Psoas muscle (tissue), 8 donors: ENCODE data around the gene IL17RA. TPM values are rescaled to one million over a fixed set of nuclear protein-coding genes. Genes with fewer than 3 reads are reported as not detected.

Experiments used
- ATAC-seq, 4 donors: fragments of 200-7000 bp; cut with Tn5 transposase; one replicate each; pipeline ENCODE4 v1.9.1; 2020; ENCODE audit warnings: moderate library complexity in 3 of 4, mild to moderate bottlenecking in 2 of 4
- DNase-seq, 2 donors: peaks; one replicate each; pipeline ENCODE4 v3.0.0-alpha.2; 2020
- H3K27ac ChIP-seq: fragments of 200-600 bp; one replicate; pipeline ENCODE4 v1.8.0; 2022
- H3K27me3 ChIP-seq, 3 donors: fragments of 200-600 bp in 1 of 3; one replicate each; pipeline versions ENCODE4 v1.6.1 to v1.8.0; 2013 to 2022; ENCODE audit warnings: low read length in 2 of 3, mild to moderate bottlenecking in 2 of 3, moderate library complexity in 1 of 3; ENCODE audit not compliant: insufficient read depth in 3 of 3
- H3K36me3 ChIP-seq, 2 donors: fragments of 200-600 bp in 1 of 2; one replicate each; pipeline versions ENCODE4 v1.6.1 to v1.8.0; 2013 to 2022; ENCODE audit warnings: low read depth in 1 of 2, mild to moderate bottlenecking in 1 of 2, moderate library complexity in 1 of 2; ENCODE audit not compliant: insufficient read depth in 1 of 2
- H3K4me1 ChIP-seq: fragments of 200-600 bp; one replicate; pipeline ENCODE4 v1.8.0; 2022
- H3K4me3 ChIP-seq: fragments of 200-600 bp; one replicate; pipeline ENCODE4 v1.8.0; 2022; ENCODE audit warnings: mild to moderate bottlenecking
- H3K9me3 ChIP-seq: fragments of 200-600 bp; one replicate; pipeline ENCODE4 v1.8.0; 2022
- WGBS, 3 donors: extraction: QIAGEN DNeasy Blood & Tissue Kit; methylation state at CpG; one replicate each; pipeline versions ENCODE4 v1.1.6 to v1.1.7; 2013; 5-methylcytosine and 5-hydroxymethylcytosine counted together
- intact Hi-C, 2 donors: fragments of 100-400 bp; cut with DNase I; formaldehyde crosslinking; loops; one replicate each; pipeline versions ENCODE4 v1.11.0 to v1.14.2; 2022
- polyA plus RNA-seq, 3 donors: library from polyadenylated mRNA; stranded (reverse); fragments of 200-250 nt; gene quantifications; one replicate each; pipeline ENCODE4 v1.2.3, GENCODE V29; 2013
- total RNA-seq, 4 donors: library from RNA; stranded (reverse); fragmentation: NEBNext Ultra II Directional in 2 of 4; extraction: Animal tissue kit (Norgen Biotek cat#: 25700) in 2 of 4; gene quantifications; one replicate each; pipeline versions ENCODE4 v1.2.1 to v1.2.4, GENCODE V29; 2021 to 2023
- TF ChIP-seq, protein P1 (sequence below): fragments of 200-600 bp; IDR thresholded peaks from one replicate; pipeline ENCODE4 v1.8.0; 2022; ENCODE audit warnings: antibody characterized with exemption
- donor health status: healthy with polysubstance abuse.
- donor health status: DM: no; HTN: no; CAD: no; lungs with moderate emphysema.
- donor health status: Bipolar disorder and iron deficiency.
- donor health status: healthy.
- donor health status: DM: yes; HTN: yes; CAD: no.
- donor health status: DM: no; HTN: no; CAD: no.
- donor health status: DM: no; HTN: no; CAD: no.
- donor health status: DM: yes; HTN: yes; CAD: no.

Gene IL17RA
- total and polyA plus RNA-seq, 7 donors = 0.93 to 3.7 (median 2.9) TPM

DNA sequence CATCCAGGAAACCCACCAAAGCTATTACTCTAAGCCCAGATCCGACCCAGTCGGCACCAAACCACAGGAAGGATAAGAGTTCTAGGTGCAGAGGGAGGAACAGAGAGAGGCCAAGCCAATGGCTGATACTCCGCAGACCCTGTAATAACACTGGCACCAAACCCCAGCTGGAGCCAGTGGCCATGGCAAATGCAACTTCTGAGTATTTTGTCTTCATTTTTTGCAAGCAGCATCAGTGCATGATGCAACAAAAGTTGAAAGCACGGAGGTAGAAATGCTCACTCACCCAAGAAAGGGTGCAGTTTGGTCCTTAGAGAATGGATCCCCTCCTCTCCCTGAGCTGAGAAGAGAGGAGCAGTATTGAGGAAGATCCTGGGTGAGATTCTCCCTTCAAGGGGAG is 33.5 kb downstream of the IL17RA start:
- WGBS, 3 donors = 80 to 86% (median 80%) methylated on average over 4 of the region's 4 CpGs
- Histone ChIP-seq H3K4me3 (no peak overlapping the region), H3K27me3 (peaks cover 0 to 8% (median 0%) of the 10 kb centered on the region in 3 donors), H3K4me1 (peaks cover 5% of the 10 kb centered on the region), H3K9me3 (no peaks in the 10 kb centered on the region), H3K36me3 (no peaks in the 10 kb centered on the region), H3K27ac (no peak overlapping the region)
- TF ChIP-seq, protein P1, sequence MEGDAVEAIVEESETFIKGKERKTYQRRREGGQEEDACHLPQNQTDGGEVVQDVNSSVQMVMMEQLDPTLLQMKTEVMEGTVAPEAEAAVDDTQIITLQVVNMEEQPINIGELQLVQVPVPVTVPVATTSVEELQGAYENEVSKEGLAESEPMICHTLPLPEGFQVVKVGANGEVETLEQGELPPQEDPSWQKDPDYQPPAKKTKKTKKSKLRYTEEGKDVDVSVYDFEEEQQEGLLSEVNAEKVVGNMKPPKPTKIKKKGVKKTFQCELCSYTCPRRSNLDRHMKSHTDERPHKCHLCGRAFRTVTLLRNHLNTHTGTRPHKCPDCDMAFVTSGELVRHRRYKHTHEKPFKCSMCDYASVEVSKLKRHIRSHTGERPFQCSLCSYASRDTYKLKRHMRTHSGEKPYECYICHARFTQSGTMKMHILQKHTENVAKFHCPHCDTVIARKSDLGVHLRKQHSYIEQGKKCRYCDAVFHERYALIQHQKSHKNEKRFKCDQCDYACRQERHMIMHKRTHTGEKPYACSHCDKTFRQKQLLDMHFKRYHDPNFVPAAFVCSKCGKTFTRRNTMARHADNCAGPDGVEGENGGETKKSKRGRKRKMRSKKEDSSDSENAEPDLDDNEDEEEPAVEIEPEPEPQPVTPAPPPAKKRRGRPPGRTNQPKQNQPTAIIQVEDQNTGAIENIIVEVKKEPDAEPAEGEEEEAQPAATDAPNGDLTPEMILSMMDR = no peak
- intact Hi-C loops = loop anchor here (5.0 kb wide), 3 partner anchors 39 to 79 kb away; partner anchors contain the start of gene HDHD5 (in 1 of the 2)
- ATAC-seq (no peak), DNase-seq (no peak)

DNA sequence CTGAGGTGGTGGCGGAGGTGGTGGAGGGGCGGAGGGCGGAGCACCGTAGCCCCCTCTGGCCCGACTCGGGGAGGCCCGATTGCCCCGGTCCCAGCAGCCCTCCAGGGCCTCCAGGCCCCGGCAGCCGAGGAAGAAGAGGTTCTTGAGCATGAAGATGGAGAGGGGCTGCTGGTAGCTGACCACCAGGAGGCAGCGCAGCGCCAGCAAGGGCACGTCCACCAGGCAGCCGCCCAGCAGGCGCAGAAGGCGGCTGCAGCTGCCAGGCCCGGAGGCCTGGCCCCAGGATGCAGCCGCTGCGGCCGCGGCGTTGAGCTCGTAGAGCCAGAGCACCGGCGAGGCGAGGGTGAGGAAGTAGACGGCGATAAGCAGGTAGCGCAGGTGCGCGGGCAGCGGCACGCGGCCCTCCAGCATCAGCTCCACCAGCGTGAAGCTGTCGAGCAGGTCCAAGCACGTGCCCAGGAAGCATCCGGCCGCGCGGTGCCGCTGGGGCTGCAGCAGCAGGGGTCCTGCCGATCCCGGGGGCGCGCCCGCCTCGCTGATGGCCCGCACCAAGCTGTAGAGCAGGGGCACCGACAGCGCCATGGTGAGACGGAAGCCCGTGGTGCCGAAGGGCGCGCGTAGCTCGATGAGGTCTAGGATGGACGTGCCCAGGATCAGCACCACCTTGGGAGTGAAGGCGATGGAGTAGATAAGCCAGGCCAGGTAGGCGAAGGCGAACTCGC is 34.8 kb downstream of the IL17RA start:
- DNase-seq = peak in 1 of 2 donors; percentile 80
- Histone ChIP-seq H3K27me3 (peaks cover 0 to 8% (median 0%) of the 10 kb centered on the region in 3 donors), H3K9me3 (no peaks in the 10 kb centered on the region), H3K4me3 (peak overlapping the region; percentile 30), H3K27ac (no peak overlapping the region), H3K4me1 (peaks cover 5% of the 10 kb centered on the region), H3K36me3 (no peaks in the 10 kb centered on the region)
- TF ChIP-seq, protein P1 = peak; percentile 56
- ATAC-seq = peak; percentile 48 to 81 (median 76)
- WGBS, 3 donors = 19 to 27% (median 22%) methylated on average over 46 to 63 of the region's 63 CpGs
- intact Hi-C loops = loop anchor here (1.0 to 5.0 kb wide), 4 partner anchors 38 to 78 kb away; partner anchors contain the start of gene HDHD5 (in 1 of the 2)

DNA sequence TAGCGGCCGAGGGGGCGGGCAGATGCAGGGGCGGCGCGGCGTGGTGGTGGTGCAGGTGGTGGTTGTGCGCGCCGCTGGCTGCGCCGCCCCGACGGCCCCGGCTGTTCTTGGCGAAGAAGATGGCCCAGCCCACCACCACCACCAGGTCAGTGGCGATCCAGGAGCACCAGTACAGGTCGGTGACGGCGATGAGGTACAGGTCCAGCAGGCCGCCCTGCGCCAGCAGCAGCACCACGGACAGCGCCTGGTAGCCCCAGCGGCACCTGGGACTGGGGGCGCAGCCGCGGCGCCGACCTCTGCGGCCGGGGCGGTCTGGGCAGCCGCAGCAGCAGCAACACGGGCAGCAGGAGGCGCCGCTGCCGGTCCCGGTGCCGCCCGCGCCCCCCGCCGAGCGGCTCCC is 35.5 kb downstream of the IL17RA start:
- H3K9me3 ChIP-seq = no peaks in the 10 kb centered on the region
- H3K4me1 ChIP-seq = peaks cover 5% of the 10 kb centered on the region
- H3K27ac ChIP-seq = no peak overlapping the region
- peaks cover 0 to 8% (median 0%) of the 10 kb centered on the region in 3 donors for H3K27me3 ChIP-seq
- TF ChIP-seq, protein P1 = no peak
- peak; percentile 68 to 82 for DNase-seq
- intact Hi-C loops = no loop called here
- H3K4me3 ChIP-seq = peak overlapping the region; percentile 79
- peak; percentile 59 to 74 (median 66) for ATAC-seq
- 1 to 2% (median 2%) methylated on average over 22 to 45 of the region's 45 CpGs for WGBS, 3 donors
- no peaks in the 10 kb centered on the region for H3K36me3 ChIP-seq

DNA sequence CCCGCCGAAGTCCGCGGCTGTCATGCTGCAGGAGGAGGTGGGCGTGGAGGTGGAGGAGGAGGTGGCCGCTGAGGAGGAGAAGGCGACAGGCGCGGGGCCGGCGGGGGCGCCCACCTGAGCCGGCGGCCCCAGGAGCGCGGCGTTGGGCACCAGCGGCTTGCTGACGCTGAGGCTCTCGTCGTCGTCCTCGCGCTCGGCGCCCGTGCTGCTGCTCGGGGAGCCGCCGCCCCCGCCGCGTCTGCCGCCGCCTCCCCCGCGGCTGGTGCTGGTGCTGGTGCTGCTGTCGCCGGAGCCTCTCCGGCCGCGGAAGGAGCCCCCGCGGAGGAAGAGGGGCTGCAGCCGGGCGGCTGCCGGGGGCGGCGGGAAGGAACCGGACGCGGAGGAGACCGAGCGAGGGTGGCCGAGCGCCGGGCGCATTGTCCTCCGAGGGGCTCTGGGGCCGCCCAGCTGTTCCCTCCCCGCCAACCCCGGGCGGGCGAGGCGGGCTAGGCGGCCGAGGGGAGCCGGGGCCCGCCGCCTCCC is 36.0 kb downstream of the IL17RA start:
- Histone ChIP-seq H3K9me3 (no peaks in the 10 kb centered on the region), H3K27me3 (peaks cover 0 to 8% (median 0%) of the 10 kb centered on the region in 3 donors), H3K27ac (peak overlapping the region; percentile 41), H3K36me3 (no peaks in the 10 kb centered on the region), H3K4me3 (peak overlapping the region; percentile 79), H3K4me1 (peaks cover 5% of the 10 kb centered on the region)
- 0% methylated on average over 19 to 70 of the region's 70 CpGs for WGBS, 3 donors
- TF ChIP-seq, protein P1 = no peak
- intact Hi-C loops = no loop called here
- DNase-seq = peak in 1 of 2 donors; percentile 55
- peak in 3 of 4 donors; percentile 9 to 23 (median 14) for ATAC-seq
